Skin of body (tissue), 2 donors: ENCODE results near the gene HBQ1. TPM values are rescaled to one million over a fixed set of nuclear protein-coding genes. Genes with fewer than 3 reads are reported as not detected.
"Not testable (repeated sequence)": the region's sequence is repeated elsewhere in the genome, so short reads cannot be mapped to it uniquely, and the experiment has no call there.

Source experiments
- DNase-seq: peaks from one replicate; lab custom pipeline; 2025; lab: John Stamatoyannopoulos, UW
- total RNA-seq: library from RNA; depleted of rRNA; stranded (reverse); fragments of >200 nt; gene quantifications from one replicate; pipeline ENCODE4 v1.2.3, GENCODE V29; 2014

The HBQ1 gene
- total RNA-seq: 2.2 TPM

GRCh38 chr16:180101-180675 lies at the start of gene HBQ1:
TSS of gene HBQ1 (plus strand) at chr16:180459. CDS start at chr16:180487, 28 bp downstream.
- DNase-seq: no peak

DNA sequence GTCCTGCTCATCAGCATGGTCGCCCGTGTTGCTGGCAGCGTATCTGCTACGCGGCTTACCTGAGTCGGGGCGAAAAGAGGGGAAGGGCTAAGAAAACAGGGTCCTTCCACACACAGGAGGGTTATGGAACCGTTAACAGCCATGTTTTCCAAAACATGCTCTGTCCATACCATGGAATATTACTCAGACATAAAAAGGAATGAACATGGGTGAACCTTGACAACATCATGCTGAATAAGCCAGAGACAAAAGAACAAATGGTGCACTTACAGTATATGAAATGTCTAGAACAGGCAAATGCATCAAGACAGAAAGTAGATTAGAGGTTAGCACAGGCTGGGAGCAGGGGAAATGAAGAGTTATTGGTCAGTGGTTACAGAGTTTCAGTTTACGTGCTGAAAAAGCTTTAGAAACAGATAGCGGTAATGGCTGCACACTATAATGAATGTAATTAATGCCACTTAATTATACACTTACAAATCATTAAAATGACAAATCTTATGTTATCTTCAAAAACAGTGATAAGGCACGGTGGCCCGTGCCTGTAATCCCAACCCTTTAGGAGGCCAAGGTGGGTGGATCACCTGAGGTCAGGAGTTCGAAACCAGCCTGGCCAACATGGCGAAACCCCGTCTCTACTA lies 49.6 kb upstream of the HBQ1 start:
- DNase-seq: no peak

DNA sequence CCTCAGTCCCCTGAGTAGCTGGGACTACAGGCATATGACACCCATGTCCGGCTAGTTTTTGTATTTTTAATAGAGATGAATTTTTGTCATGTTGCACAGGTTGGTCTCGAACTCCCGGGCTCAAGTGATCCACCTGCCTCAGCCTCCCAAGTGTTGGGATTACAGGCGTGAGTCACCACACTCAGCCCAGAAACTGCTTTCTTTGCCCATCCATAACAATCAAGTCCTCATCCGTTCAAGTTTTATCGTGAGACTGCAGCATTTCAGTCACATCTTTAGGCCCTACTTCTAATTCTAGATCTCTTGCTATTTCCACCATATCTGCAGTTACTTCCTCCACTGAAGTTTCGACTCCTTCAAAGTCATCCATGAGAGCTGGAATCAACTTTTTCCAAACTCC lies 48.1 kb upstream of the HBQ1 start:
- no peak for DNase-seq

- no peak for DNase-seq
These were observed 46.5 kb upstream of the HBQ1 start for GRCh38 chr16:133716-134115.

DNA sequence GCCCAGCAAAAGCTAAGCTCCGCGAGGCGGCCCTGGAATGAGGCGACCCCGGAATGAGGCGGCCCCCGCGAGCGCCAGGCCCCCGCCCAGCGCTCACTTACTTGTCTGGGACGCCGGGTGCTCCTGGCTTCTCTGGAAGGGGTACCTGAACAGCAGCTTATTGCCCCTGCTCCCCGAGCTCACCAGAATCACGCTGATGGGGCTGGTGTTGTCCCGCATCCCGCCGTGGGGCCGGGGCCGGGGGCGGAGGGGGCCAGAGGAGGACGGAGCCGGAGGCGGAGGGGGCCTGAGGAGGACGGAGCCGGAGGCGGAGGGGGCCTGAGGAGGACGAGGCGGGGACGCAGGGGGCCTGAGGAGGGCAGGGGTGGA lies 42.2 kb upstream of the HBQ1 start:
- DNase-seq: no peak

GRCh38 chr16:140175-140857 lies 39.9 kb upstream of the HBQ1 start:
- DNase-seq: no peak

DNA sequence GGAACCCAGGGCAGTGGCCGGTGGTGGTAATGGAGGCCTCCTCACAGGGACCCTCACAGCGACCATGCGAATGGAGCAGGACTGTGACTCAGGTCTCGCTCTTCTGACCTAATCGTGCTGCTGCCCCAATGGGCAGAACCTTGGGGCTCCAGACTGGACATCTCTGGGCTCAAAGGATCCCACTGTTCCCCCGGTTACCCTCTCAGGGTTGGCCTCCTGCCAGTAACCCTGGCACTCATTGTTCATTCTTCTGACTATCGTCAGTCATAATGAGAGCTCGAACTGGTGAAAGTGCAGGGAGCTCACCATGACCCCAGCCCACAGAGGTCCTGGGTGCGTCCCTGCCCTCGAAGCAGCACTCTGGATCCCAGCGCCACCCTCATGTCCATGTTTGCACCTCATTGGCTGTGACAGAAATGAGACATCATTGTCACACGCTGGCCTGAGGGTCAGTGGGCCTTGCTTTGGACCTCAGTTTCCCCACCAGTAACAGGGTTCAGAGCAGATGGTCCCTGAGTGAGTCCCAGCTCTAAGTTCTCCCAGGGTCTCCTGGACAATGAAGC lies 37.8 kb upstream of the HBQ1 start:
- no peak for DNase-seq

DNA sequence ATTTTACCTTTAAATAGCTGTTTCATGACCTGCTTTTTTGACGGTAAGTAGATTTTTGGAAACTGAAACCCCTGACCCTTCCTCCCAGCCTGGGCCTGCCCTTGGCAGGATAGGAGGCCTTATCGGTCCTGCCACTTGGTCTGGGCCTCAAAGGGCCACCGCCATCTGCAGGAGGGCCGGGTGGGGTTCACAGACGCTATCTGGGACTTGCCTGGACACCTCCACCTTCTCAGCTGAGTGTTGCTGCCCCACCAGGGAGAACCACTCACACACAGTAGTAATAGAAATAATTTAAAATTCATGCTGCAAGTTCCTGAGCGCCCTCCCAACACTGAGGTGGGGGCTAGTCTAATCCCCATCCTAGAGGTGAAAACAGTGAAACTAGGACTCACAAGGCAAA lies 37.2 kb upstream of the HBQ1 start:
- no peak for DNase-seq

- no peak for DNase-seq
These were observed 36.8 kb upstream of the HBQ1 start for GRCh38 chr16:143456-143855.

- DNase-seq: no peak
These were observed 35.4 kb upstream of the HBQ1 start for GRCh38 chr16:144797-145252.

DNA sequence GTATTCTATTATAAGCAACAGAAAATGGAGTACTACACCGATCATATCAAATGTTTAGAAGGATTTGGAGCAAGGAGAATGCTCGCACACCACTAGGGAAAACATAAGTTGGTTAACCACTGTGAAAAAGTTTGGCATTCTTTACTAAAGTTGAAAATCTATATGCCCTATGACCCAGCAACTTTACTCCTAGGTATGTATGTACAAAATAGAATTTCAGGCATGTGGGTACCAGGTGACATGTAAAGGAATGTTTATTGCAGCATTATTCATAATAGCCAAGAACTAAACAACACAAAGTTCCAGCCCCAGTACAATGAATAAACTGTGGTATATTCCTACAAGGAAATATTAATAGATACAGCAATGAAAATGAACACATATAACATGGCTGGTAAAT lies 33.6 kb upstream of the HBQ1 start:
- no peak for DNase-seq

DNA sequence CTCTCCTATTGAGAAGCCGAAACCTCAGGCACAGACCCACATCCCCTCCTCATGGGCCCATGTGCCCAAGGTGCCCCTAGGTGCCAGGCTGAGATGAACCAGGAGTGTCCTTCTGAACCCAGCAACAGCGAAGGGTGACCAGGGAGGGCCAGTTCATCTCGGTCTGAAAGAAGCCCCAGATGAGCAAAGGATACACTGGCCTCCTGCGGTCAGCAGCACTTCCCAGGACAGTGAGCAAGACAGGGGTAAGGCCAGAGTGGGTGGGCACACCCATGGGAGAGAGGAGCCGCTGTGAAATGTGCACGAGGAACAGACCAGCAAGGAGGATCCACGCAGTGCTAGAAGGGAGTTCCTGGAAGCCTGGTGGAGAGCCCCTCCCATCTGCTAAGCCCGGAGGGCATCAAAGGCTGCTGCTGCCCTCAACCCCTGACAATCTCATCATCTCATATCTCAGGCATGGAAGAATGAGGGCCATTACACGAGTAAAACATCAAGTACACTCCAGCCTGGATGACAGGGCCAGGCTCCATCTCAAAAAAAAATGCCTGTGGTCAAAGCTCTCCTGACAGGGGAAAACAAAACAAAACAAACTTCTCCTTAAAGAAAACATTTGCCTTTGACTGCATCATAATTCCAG lies 31.1 kb upstream of the HBQ1 start:
- no peak for DNase-seq

GRCh38 chr16:152141-153128 lies 27.8 kb upstream of the HBQ1 start, which contains the start of gene HBZ:
TSS of gene HBZ (plus strand) at chr16:152644. CDS start at chr16:152910, 266 bp downstream.
- DNase-seq: no peak

DNA sequence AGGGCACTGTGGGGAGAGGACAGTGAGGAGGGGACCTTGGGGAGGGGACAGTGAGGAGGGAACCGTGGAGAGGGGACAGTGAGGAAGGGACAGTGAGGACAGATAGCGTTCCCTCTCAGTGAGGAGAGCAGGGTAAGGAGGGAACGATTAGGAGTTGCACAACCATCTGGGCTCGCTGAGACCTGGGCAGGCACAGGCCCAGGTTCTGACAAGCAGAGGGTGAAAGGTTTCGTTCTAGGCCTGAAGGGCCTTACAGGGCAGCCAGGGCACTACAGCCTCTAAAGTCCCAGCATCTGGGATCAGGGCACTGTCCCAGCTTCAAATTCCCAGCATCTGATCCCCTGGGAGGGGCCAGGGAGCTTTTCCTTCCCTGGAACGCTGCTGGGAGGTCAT lies 27.1 kb upstream of the HBQ1 start:
- DNase-seq: not testable (repeated sequence)

DNA sequence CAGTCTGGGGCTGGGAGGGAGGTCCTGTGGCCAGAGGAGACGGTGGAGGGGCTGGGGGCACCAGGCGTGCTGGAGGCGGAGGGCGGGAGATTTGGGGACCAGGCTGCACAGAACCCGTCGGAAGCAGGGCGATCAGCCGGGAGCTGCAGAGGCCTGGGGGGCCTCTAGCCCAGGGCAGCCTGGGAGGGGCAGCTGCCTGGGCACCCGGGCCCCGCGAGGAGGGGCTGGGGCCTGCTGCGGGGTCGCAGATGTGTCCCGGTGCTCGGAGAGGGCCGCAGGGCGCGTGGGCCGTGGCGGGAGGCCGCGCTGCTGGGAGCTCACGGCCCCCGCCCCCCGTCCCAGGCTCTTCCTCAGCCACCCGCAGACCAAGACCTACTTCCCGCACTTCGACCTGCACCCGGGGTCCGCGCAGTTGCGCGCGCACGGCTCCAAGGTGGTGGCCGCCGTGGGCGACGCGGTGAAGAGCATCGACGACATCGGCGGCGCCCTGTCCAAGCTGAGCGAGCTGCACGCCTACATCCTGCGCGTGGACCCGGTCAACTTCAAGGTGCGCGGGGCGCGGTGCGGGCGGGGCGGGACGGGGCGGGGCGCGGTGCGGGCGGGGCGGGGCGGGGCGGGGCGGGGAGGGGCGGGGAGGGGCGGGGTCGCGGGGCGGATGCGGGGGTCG lies 26.6 kb upstream of the HBQ1 start:
- not testable (repeated sequence) for DNase-seq

GRCh38 chr16:154217-155030 lies 25.8 kb upstream of the HBQ1 start:
- DNase-seq: no peak

DNA sequence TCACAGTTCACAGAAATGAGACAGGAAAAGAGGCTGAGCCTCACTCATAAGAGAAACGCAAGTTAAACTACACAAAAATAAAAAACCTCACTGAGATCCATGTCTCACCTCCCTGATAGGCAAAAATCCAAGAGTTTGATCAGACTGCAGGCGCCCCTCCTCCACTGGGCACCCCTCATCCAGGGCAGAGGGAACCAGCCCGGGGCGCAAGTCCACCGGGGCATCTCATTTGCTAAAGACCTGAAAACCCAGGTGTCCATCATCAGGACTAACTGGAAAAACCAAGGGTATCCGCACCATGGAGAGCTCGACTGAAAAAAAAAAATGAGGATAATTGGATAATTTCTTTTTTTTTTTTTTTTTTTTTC lies 25.2 kb upstream of the HBQ1 start:
- no peak for DNase-seq

GRCh38 chr16:159136-159849 lies 21.0 kb upstream of the HBQ1 start:
- no peak for DNase-seq

DNA sequence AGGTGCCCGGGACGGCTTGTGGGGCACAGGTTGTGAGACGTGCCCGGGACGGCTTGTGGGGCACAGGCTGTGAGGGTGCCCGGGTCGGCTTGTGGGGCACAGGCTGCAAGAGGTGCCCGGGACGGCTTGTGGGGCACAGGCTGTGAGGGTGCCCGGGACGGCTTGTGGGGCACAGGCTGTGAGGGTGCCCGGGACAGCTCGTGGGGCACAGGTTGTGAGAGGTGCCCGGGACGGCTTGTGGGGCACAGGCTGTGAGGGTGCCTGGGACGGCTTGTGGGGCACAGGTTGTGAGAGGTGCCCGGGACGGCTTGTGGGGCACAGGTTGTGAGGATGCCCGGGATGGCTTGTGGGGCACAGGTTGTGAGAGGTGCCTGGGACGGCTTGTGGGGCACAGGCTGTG lies 20.0 kb upstream of the HBQ1 start:
- DNase-seq: not testable (repeated sequence)
